AG04449 (cell line): ENCODE measurements around the gene TMEM200A.

Experiments used
- CTCF ChIA-PET: fragments of 350-600 bp; formaldehyde crosslinking; extraction: SDS; loops from one replicate; lab custom pipeline; 2021; ENCODE audit warnings: antibody characterized with exemption; lab: Yijun Ruan, JAX
- POLR2A ChIA-PET: fragments of 400-600, 350-600 bp; formaldehyde crosslinking; extraction: SDS; loops from one replicate; lab custom pipeline; 2020; ENCODE audit warnings: antibody characterized with exemption, inconsistent platforms; lab: Yijun Ruan, JAX
- DNase-seq: peaks from one replicate; pipeline ENCODE4 v3.0.0-alpha.2; 2010; ENCODE audit warnings: low read depth, low spot score
- H3K4me3 ChIP-seq: 2 replicates; pipeline ENCODE4 v1.5.1; 2011; ENCODE audit warnings: low read depth, mild to moderate bottlenecking, control low read depth, low read length
- TF ChIP-seq, protein P1 (sequence below): IDR thresholded peaks from one replicate; pipeline ENCODE4 v1.5.1; 2011; ENCODE audit warnings: mild to moderate bottlenecking, moderate library complexity, low read length, control low read depth, inconsistent platforms; ENCODE audit not compliant: insufficient read depth; ENCODE audit errors: missing control alignments

TMEM200A gene

DNA sequence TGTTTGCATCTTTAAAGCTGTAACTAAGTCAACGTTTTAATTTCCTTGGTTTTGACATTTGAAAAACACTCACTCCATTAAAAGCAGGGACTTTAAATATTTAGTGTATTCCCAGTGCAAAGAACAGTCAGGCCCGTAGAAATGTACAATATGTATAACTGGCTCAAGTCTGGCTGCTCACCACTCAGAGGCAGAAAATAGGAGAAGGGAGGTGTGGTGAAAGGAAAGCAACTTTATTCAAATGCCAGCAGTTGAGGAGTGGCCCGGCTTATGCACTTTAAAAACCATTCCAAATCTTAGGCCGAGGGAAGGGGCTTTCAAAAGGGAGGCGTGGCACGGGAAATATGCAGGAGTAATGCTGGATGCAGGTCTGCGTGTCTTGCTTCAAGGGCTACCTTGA lies 120.6 kb downstream of the TMEM200A start:
- no peak overlapping the region for H3K4me3 ChIP-seq
- ChIA-PET POLR2A (no interaction called here), CTCF (interaction anchor here (2.6 kb wide), 1 partner anchor 165 kb away, joined by 8 read pairs; no protein-coding TSS in a partner anchor)
- TF ChIP-seq, protein P1, sequence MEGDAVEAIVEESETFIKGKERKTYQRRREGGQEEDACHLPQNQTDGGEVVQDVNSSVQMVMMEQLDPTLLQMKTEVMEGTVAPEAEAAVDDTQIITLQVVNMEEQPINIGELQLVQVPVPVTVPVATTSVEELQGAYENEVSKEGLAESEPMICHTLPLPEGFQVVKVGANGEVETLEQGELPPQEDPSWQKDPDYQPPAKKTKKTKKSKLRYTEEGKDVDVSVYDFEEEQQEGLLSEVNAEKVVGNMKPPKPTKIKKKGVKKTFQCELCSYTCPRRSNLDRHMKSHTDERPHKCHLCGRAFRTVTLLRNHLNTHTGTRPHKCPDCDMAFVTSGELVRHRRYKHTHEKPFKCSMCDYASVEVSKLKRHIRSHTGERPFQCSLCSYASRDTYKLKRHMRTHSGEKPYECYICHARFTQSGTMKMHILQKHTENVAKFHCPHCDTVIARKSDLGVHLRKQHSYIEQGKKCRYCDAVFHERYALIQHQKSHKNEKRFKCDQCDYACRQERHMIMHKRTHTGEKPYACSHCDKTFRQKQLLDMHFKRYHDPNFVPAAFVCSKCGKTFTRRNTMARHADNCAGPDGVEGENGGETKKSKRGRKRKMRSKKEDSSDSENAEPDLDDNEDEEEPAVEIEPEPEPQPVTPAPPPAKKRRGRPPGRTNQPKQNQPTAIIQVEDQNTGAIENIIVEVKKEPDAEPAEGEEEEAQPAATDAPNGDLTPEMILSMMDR, result no peak
- no peak for DNase-seq

DNA sequence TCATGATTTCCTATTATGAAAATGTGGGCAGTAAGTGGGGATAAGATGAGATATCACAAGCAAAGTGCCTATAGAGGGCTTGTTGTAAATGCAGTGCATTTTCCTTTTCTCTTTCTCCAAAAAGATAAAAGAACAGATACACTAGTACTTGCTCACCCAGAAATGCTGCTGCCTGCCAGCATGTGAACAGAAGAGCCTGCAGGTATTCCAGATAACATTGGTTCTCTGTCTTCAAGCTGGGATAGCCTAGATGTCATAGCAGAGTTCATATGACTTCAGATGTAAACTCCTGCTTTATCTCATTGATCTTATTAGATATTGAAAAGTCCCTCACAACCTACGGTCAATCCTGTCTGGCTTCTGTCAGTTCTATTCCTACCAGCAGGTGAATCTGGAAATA lies 123.7 kb downstream of the TMEM200A start:
- TF ChIP-seq, protein P1, result no peak
- H3K4me3 ChIP-seq, result no peak overlapping the region
- DNase-seq, result no peak
- ChIA-PET POLR2A (interaction anchor here (0.6 kb wide), 1 partner anchor 135 kb away, joined by 3 read pairs; no protein-coding TSS in a partner anchor), CTCF (interaction anchor here (0.8 kb wide), 1 partner anchor 165 kb away, joined by 3 read pairs; no protein-coding TSS in a partner anchor)
